ENCODE measurements around the gene MTIF3.

The MTIF3 gene

GRCh38 chr13:27489456-27489855, 39.1 kb upstream of the MTIF3 start:
- DNase-seq (ENCODE audit: low spot score) = no peak
- in situ Hi-C loops (cut with MboI; ENCODE audit: low pct_unique_long_range_greater_than_20kb, low sequenced_read_pairs, unreplicated experiment) = no loop called here
- TF ChIP-seq CTCF (IDR thresholded peaks at IDR 0.05; ENCODE audit: extremely low read depth, insufficient read depth, missing control alignments) = no peak

- TF ChIP-seq CTCF (IDR thresholded peaks at IDR 0.05; ENCODE audit: extremely low read depth, insufficient read depth, missing control alignments) = no peak
- no peak for DNase-seq (ENCODE audit: low spot score)
- in situ Hi-C loops (cut with MboI; ENCODE audit: low pct_unique_long_range_greater_than_20kb, low sequenced_read_pairs, unreplicated experiment) = no loop called here
Observed at GRCh38 chr13:27487776-27488175, 37.4 kb upstream of the MTIF3 start.

GRCh38 chr13:27483421-27483820, 33.1 kb upstream of the MTIF3 start:
- no peak for TF ChIP-seq CTCF (IDR thresholded peaks at IDR 0.05; ENCODE audit: extremely low read depth, insufficient read depth, missing control alignments)
- in situ Hi-C loops (cut with MboI; ENCODE audit: low pct_unique_long_range_greater_than_20kb, low sequenced_read_pairs, unreplicated experiment) = no loop called here
- DNase-seq (ENCODE audit: low spot score) = no peak

- peak; percentile 43 for DNase-seq (ENCODE audit: low spot score)
- in situ Hi-C loops (cut with MboI; ENCODE audit: low pct_unique_long_range_greater_than_20kb, low sequenced_read_pairs, unreplicated experiment) = no loop called here
- TF ChIP-seq CTCF (IDR thresholded peaks at IDR 0.05; ENCODE audit: extremely low read depth, insufficient read depth, missing control alignments) = no peak
Observed at GRCh38 chr13:27482983-27483382, 32.6 kb upstream of the MTIF3 start.

GRCh38 chr13:27481766-27482165, 31.4 kb upstream of the MTIF3 start:
- peak; percentile 49 for TF ChIP-seq CTCF (IDR thresholded peaks at IDR 0.05; ENCODE audit: extremely low read depth, insufficient read depth, missing control alignments)
- in situ Hi-C loops (cut with MboI; ENCODE audit: low pct_unique_long_range_greater_than_20kb, low sequenced_read_pairs, unreplicated experiment) = no loop called here
- DNase-seq (ENCODE audit: low spot score) = no peak

GRCh38 chr13:27476943-27477703, 26.8 kb upstream of the MTIF3 start:
- DNase-seq (ENCODE audit: low spot score) = peak; percentile 43
- TF ChIP-seq CTCF (IDR thresholded peaks at IDR 0.05; ENCODE audit: extremely low read depth, insufficient read depth, missing control alignments) = no peak
- in situ Hi-C loops (cut with MboI; ENCODE audit: low pct_unique_long_range_greater_than_20kb, low sequenced_read_pairs, unreplicated experiment) = no loop called here

Data from GM13977 (cell line).